Measurements from ENCODE around the gene TTLL13.
"Not testable (repeated sequence)": the region's sequence is repeated elsewhere in the genome, so short reads cannot be mapped to it uniquely, and the experiment has no call there.

The TTLL13 gene

DNA sequence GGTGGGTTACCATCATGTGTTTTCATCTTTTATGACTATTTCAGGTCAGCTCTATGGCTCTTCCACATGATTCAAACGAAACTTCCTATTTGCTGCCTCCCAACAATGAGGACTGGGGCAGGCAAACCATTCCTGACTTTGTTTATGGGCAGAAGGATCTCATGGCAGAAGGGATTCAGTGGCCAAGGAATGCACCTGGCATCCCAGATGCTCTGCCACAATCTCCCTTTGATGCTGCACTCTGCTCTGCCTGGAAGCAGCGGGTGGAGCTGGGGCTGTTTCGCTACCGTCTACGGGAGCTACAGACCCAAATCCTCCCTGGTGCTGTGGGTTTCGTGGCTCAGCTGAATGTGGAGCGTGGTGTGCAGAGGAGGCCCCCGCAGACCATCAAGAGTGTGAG, 8.5 kb upstream of the TTLL13 start:
- DNase-seq: no peak

DNA sequence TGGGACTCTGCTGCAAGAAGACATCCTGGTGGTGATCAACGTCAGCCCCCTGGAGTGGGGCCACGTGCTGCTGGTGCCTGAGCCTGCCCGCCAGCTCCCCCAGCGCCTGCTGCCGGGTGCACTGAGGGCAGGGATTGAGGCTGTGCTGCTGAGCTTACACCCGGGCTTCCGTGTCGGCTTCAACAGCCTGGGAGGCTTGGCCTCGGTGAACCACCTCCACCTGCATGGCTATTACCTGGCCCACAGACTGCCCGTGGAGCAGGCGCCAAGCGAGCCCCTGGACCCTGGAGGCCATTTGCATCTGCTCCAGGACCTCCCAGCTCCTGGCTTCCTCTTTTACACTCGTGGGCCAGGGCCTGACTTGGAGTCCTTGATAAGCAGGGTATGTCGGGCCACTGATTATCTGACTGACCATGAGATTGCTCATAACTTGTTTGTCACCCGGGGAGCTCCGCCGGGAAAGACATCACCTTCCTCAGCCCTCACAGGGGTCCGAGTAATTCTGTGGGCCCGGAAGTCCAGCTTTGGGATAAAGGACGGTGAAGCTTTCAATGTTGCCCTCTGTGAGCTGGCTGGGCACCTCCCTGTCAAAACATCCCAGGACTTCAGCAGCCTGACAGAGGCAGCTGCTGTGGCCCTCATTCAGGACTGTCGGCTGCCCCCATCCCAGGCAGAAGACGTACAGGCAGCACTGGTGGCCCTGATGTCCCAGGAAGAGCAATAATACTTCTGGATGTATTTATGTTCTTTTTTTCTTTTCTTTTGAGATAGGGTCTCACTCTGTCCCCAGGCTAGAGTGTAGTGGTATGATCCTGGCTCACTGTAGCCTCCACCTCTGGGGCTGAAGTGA, 7.8 kb upstream of the TTLL13 start:
- no peak for DNase-seq

DNA sequence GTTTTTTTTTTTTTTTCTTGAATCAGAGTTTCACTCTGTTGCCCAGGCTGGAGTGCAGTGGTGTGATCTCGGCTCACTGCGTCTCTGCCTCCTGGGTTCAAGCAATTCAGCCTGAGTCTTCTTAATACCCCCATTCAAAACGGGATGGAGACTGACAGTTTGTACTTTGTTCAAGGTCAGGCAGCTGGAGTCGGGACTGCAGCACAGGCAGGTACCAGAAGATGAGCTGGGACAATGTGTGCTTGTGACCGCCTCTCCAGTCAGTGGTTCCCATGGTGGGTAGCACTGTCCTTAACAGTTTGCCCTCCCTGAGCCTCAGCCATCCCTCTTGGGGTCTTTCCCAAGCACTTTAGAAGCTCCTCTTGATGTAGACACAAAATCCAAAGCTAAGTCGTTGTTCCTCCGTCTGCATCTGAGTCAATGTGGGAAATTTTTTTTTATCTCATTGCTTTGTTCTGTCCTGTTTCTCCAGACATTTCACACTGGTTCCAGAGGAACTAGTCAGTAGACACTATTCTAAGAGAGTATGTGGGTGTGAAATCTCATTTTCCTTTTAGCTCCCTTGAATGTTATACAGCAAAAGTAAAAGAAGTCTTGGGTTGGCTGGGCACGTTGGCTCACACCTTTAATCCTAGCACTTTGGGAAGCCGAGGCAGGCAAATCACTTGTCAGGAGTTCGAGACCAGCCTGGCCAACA, 5.3 kb upstream of the TTLL13 start:
- no peak for DNase-seq

DNA sequence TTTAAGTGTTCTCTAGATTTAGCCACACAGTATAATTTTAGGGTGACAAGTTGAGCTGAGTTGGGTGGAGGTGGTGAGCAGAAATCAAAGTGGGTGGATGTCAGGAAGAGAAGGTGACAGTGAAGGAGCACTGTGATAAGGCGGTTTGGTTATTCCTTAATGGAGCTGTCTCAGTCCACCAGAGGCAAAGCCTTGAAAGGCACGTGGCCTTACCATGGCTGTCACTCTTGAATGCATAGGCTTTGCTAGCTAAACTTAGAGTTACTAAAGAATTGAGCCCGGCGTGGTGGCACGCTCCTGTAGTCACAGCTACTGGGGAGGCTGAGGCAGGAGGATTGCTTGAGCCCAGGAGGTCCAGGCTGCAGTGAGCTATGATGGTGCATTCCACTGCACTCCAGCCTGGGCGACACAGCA, 560 bp upstream of the TTLL13 start:
- no peak for DNase-seq

DNA sequence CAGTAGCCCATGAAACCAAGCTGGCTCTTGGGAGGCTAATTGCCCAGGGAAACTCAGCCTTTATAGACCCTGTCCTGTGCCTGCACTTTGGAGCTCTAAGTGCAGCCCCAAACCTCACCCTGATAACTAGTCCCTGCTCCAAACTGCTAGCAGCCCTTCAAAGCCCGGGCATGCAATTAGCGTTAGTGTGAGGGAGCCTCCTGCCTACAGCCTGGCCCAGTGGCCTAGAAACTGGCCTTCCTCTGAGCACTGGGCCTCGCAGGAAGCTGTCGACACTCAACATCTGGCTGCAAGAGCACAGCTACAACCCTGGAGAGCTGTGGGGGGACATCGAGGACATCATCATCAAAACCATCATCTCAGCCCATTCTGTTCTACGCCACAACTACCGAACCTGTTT, 8.4 kb downstream of the TTLL13 start:
- DNase-seq: no peak

DNA sequence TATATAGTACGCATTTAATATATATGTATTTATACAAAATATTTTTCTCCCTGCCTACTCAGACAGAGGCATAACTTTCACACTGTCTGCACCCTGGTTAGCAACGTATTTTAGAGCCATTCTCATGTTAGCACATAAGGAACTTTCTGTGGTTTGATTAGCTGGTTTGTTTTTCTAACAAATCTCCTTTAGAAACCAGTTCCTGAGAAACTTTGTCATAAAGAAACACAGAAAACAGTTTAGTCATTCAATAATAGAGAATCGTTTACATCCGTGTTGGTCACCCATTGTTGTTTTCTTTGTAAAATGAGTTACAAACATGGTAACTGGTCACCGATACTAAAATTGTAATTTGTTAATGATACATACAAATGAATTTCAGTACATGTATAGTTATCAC, 10.2 kb downstream of the TTLL13 start:
- no peak for DNase-seq

DNA sequence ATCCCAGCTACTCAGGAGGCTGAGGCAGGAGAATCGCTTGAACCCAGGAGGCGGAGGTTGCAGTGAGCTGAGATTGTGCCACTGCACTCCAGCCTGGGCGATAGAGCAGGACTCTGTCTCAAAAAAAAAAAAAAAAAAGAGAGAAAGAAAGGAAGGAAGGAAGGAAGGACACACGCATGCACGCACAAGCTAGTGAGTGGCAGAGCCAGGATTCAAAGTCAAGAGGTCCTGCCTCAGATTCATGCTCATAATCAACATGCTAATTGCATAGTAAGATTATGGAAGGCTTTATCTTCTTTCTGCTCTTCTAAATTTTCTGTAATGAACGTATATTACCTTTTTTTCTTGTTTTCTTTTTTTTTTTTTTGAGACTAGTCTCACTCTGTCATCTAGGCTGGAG, 11.4 kb downstream of the TTLL13 start:
- DNase-seq: not testable (repeated sequence)

DNA sequence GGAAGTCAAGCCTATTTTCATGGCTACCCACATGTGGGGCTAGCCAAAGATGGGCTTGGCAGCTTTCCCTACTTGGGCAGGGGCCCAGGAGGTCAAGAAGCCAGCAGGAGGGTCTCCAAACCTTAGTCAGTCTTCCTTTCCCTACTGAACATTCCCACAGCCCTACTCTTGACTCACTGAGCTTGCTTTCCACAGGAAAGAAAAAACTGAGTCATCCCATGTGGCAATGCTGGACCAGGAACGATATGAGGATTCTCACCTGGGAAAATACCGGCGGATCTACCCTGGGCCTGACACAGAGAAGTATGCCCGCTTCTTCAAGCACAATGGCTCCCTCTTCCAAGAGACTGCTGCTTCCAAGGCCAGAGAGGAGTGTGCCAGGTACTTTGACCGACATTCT, 12.5 kb downstream of the TTLL13 start:
- no peak for DNase-seq

DNA sequence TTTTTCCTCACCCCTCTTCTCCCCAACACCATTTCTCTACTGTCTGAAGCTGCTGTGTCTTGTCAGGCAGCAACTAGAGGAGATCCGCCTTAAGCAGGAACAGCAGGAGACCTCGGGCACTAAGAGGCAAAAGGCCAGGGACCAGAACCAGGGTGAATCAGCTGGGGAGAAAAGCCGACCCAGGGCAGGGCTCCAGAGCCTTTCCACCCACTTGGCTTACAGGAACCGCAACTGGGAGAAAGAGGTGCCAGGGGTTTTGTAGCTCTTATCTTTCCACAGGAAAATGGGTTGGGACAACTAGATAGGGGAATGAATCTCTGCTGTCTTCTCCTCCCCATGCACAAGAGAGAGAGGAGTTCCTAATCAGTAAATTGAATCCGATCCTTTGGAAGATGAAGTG, 13.1 kb downstream of the TTLL13 start:
- DNase-seq: no peak

DNA sequence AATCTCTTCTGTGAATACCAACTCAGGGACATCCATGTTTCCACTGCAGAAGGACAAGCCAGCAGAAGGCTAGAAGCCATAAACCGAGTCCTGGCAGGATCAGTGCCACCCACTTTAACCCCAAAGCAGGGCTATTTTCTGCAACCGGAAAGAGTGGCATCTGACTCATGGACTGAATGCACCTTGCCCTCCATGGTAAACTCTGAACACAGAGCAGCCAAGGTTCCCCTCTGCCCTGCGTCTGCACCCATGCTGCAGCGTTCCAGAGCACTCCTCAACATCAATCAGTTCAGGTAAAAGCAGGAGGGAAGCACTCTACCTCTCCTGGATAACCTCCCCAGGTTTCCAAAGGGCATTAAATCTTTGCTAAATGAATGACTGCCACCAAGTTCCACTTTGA, 15.3 kb downstream of the TTLL13 start:
- peak in 1 of 2 donors; percentile 24 for DNase-seq

DNA sequence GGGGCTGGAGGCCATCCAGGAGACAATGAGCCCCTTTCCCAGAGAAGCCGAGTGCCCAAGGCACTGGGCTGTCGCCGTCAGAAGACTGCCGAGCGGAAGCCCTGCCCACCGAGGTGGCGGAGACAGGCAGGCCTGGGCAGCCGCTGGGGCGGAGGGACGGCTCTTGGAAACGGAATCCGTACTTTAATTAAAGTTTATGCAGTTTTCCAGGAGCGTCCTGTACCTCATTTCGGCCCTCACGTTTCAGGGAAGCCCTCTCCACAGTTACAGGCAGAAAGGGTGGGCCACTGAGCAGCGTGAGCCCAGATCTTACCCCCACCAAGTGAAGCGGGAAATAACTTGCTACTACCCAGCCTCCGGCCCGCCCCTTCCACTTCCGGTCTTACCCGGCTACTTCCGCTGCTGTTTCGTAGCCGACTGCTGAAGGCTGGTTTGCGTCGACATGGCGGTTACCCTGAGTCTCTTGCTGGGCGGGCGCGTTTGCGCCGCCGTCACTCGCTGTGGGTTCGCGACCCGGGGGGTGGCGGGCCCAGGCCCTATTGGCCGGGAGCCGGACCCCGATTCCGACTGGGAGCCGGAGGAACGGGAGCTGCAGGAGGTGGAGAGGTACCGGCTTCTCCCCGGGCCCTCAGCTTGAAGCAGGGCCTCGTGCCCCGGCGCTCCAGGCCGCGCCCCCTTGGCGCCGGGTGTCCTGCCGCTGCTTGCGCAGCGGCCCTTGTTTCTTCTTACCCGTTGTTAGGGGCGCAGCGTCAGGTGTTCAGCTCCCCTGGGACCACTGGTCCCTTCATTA, 16.1 kb downstream of the TTLL13 start, which contains the start of gene NGRN:
NGRN (plus strand) TSS at position 402 of the 790 bp plus-strand sequence; CDS start at position 443, 41 bp downstream.
- peak; percentile 82 to 86 for DNase-seq

DNA sequence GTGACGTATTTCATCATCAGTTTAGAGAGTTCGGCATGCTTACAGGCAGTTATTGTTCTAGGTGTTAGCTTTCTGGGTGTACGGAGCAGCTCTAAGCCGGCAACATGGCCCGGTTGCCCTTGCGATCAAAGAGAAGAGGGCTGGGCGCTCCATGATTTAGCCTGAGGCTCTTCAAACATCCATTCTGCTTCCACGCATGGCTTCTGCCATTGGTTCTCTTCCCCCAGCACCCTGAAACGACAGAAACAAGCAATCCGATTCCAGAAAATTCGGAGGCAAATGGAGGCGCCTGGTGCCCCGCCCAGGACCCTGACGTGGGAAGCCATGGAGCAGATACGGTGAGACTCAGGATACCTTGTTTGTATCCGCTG, 16.7 kb downstream of the TTLL13 start:
- peak; percentile 28 to 41 for DNase-seq

DNA sequence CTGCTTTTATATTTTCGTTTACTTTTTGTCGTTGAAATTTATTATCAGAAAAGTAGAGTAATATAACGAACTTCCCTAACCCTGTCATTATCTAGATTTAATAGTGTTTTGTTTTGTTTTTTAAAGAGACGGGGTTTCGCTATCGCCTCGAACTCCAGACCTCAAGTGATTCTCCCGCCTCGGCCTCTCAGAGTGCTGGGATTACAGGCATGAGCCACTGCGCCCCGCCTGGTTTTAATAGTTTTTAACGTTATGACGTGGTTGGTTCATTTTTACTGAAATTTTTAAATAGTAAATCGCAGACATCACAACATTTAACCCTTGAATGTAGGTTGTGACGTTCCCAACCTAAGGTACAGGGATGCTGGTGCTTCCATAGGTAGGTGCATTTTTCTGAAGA, 17.1 kb downstream of the TTLL13 start:
- no peak for DNase-seq

DNA sequence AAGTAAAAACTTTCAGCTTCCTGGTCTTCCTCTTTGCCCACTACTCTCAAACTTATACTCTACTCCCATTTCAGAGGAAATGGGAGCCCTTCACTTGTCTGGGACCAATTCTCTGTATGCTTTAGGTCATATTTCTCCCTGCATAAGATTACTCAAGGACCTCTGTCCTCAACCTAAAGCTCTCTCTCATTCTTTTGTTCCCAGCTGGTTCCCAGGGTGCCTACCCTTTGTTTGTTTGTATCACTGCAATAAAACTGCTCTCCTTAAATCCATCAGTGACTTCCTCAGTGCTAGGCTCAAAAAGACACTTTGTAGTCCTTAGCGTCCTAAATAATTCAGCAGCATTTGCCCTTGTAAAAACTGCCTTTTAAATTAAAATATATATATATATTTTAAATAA, 19.1 kb downstream of the TTLL13 start:
- no peak for DNase-seq

DNA sequence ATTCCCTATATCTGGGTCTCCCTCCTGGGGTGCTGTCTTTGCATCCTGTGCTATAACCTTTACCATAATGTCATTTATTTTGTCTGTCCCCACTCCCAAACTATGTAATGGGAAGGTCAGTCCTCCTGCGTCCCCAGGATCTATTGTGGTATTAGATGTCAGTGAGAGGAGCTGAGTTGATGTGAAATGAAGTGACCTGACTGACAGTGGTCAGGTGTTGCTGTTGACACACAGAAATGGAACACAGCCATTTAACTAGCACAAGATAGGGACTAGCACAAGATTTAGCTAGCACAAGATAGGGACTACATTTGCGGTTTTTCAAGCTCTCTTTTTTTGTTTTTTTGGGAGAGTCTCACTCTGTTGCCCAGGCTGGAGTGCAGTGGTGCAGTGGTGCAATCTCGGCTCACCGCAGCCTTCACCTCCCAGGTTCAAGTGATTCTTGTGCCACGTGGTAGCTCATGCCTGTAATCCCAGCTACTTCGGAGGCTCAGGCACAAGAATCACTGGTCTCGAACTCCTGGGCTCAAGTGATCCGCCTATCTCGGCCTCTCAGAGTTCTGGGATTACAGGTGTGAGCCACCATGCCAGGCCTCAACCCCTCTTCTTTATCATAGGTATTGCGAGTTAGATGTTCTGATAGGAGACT, 21.3 kb downstream of the TTLL13 start:
- DNase-seq: no peak

DNA sequence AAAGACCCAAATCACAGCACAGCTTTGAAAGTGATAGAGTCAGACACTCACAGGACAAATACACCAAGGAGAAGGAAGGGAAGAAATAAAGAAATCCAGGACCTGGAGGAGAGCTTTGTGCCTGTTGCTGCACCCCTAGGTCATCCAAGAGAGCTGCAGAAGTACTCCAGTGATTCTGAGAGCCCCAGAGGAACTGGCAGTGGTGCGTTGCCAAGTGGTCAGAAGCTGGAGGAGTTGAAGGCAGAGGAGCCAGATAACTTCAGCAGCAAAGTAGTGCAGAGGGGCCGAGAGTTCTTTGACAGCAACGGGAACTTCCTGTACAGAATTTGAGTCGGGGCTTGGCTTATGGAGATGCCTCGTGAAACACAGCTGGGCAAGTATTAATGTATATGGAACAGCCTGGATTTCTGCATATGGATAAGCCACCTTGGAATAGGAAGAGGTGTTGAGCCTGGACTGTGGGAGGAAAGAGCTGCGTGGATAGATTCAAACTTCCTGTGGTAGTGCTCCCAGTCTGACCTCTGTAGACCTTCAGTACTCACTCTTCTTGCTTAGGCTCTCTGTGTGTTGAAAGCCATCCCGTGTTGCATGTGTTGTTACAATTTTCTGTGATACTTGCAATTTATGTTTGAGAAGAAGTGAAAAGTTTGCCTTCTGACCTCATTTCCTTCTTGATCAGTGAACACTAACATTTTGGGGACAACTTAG, 22.3 kb downstream of the TTLL13 start:
- DNase-seq: no peak

DNA sequence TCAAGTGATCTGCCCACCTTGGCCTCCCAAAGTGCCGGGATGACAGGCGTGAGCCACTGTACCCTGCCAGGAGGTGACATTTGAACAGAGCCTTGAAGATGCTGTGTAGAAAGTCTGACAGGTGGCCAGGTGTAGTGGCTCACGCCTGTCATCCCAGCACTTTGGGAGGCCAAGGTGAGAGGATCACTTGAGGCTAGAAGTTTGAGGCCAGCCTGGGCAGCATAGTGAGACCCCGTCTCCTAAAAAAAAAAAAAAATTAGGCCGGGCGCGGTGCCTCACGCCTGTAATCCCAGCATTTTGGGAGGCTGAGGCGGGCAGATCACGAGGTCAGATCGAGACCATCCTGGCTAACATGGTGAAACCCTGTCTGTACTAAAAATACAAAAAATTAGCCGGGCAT, 29.1 kb downstream of the TTLL13 start:
- DNase-seq: not testable (repeated sequence)

DNA sequence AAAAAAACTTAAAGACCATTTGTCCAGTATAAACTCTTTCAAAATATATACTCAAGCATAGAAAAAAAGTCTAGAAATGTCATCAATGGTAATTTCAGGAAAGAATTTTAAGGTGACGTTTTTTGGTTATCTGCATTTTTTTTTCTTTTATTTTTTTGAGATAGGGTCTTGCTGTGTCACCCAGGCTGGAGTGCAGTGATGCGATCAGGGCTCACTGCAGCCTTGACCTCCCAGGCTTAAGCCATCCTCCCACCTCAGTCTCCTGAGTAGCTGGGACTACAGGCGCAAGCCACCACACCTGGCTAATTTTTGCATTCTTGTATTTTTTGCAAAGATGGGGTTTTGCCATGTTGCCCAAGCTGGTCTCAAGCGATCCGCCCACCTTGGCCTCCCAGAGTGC, 31.4 kb downstream of the TTLL13 start:
- not testable (repeated sequence) for DNase-seq

DNA sequence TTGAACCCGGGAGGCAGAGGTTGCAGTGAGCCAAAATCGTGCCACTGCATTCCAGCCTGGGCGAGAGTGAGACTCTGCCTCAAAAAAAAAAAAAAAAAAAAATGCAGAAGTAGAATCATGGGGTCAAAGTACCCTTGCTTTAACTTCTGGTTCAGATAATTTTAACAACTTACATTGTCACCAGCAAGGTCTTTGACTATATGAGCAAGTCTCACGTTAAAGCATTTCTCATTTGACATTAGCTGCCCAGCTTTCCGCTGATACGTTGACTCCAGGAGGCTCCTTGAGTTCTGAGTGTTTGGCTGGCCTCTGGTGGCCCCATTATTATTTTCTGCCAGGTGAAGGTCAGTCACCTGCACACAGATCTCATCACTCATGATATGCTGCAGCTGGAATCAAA, 32.3 kb downstream of the TTLL13 start:
- DNase-seq: not testable (repeated sequence)

DNA sequence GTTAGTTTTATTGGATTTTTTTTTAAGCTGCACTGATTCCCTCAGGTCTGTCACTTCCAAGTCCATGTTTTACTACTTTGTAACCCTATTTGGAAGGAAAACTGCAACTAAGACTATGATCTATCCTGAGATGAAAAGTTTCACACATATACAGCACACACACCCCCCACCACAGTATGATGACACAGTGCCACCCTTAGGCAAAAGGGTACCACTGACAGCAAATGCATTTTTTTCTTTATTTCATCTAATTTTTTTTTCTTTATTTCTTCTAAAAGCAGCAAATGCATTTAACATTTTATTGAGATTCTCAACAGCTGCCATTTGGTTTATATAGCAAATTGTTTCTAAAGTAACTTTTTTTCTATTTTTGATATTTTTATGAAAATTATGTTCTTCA, 37.3 kb downstream of the TTLL13 start:
- DNase-seq: no peak

DNA sequence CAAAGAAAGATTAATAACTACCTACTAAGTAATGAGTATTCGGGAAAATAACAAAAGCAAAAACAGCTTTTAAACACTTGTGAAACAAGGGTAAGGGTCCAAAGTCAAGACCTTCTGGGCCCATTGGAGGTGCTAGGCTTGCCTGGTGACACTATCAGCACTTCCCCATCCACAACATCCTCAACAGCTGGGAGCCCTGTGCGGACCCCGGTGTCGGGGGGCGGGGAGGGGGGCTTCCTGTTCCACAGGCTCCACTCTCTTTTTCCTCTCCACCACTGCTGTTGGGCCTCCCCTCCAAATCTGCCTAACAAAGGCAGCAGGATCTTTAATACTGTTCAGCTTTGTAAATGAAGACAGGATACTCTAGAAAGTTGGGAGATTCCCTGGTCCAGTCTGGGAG, 37.7 kb downstream of the TTLL13 start:
- DNase-seq: no peak

DNA sequence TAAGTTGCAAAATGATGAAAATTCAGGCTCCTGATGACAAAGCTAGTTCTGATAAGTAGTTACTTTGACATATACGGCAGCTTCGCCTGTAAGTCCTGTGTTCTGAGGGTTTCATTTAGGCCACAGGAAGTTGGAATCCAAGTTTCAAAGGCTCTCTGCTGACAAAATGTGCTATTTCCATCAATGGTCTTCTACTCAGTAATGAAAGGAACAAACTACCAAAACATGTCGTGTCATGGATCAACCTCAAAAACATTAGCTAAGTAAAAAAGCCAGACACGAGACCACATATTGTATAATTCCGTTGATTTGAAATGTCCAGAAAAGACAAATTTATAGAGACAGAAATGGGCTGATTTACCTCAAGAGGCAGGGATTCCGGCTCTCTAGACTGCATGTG, 38.6 kb downstream of the TTLL13 start:
- no peak for DNase-seq
